ENCODE results near the gene OR2B2. TPM values are rescaled to one million over a fixed set of nuclear protein-coding genes. Genes with fewer than 3 reads are reported as not detected.
"Not testable (repeated sequence)": the region's sequence is repeated elsewhere in the genome, so short reads cannot be mapped to it uniquely, and the experiment has no call there.

OR2B2 gene
- total RNA-seq, 1 experiment from 2014 or later: not detected

- no peak for ATAC-seq
- no peak for DNase-seq (ENCODE audit: low spot score)
- peaks cover 3% of the 10 kb centered on the region; the same call in 1 of the 2 replicates for H3K27me3 Mint-ChIP-seq (ENCODE audit: low read depth)
- H3K4me3 Mint-ChIP-seq: no peak overlapping the region
- H3K27ac Mint-ChIP-seq: no peak overlapping the region
- CTCF ChIA-PET: no interaction called here
- TF ChIP-seq TEAD4 (CRISPR knock-in tag; IDR thresholded peaks at IDR 0.05) (no peak), PRDM15 (CRISPR knock-in tag; IDR thresholded peaks at IDR 0.05) (no peak), PREB (CRISPR knock-in tag; IDR thresholded peaks at IDR 0.05; ENCODE audit: borderline replicate concordance) (no peak), MXD4 (CRISPR knock-in tag; IDR thresholded peaks at IDR 0.05; ENCODE audit: borderline replicate concordance) (no peak), E2F1 (CRISPR knock-in tag; IDR thresholded peaks at IDR 0.05) (no peak), ZNF317 (CRISPR knock-in tag; IDR thresholded peaks at IDR 0.05; ENCODE audit: borderline replicate concordance, low read depth) (no peak), ELF4 (CRISPR knock-in tag; IDR thresholded peaks at IDR 0.05; ENCODE audit: low read depth) (no peak), KAT7 (CRISPR knock-in tag; IDR thresholded peaks at IDR 0.05; ENCODE audit: borderline replicate concordance) (no peak), CDX4 (CRISPR knock-in tag; IDR thresholded peaks at IDR 0.05; ENCODE audit: borderline replicate concordance) (no peak), EMX1 (CRISPR knock-in tag; IDR thresholded peaks at IDR 0.05) (no peak), JUN (CRISPR knock-in tag; IDR thresholded peaks at IDR 0.05) (no peak), GABPB1 (CRISPR knock-in tag; IDR thresholded peaks at IDR 0.05) (no peak), ATF1 (CRISPR knock-in tag; IDR thresholded peaks at IDR 0.05) (no peak), ZNF512 (CRISPR knock-in tag; IDR thresholded peaks at IDR 0.05; ENCODE audit: borderline replicate concordance) (no peak)
- H3K4me1 Mint-ChIP-seq: no peaks in the 10 kb centered on the region
- H3K9me3 Mint-ChIP-seq: peaks cover 30% of the 10 kb centered on the region
- H3K36me3 Mint-ChIP-seq: peaks cover 26% of the 10 kb centered on the region
- POLR2A ChIA-PET: no interaction called here
These were observed 19.0 kb upstream of the OR2B2 start for GRCh38 chr6:27931209-27931608.

GRCh38 chr6:27929930-27930329 is 17.7 kb upstream of the OR2B2 start:
- POLR2A ChIA-PET; H3K4me3 Mint-ChIP-seq; DNase-seq (ENCODE audit: low spot score); H3K4me1 Mint-ChIP-seq; H3K27ac Mint-ChIP-seq; H3K27me3 Mint-ChIP-seq (ENCODE audit: low read depth); CTCF ChIA-PET; ATAC-seq: not testable (repeated sequence)
- H3K36me3 Mint-ChIP-seq: peaks cover 26% of the 10 kb centered on the region
- peaks cover 30% of the 10 kb centered on the region for H3K9me3 Mint-ChIP-seq

- H3K27ac Mint-ChIP-seq; POLR2A ChIA-PET; H3K27me3 Mint-ChIP-seq (ENCODE audit: low read depth); DNase-seq (ENCODE audit: low spot score); H3K4me3 Mint-ChIP-seq; H3K4me1 Mint-ChIP-seq; CTCF ChIA-PET; ATAC-seq: not testable (repeated sequence)
- peaks cover 26% of the 10 kb centered on the region for H3K36me3 Mint-ChIP-seq
- H3K9me3 Mint-ChIP-seq: peaks cover 30% of the 10 kb centered on the region
These were observed 15.8 kb upstream of the OR2B2 start for GRCh38 chr6:27928041-27928440.

Data from WTC11 (cell line).